ENCODE results near the gene ZNF215. TPM values are rescaled to one million over a fixed set of nuclear protein-coding genes. Genes with fewer than 3 reads are reported as not detected.

ZNF215 gene
- total RNA-seq, 1 donor from 2014 or later = 2.0 TPM

- H3K9me3 ChIP-seq = no peaks in the 10 kb centered on the region
- H3K27me3 ChIP-seq = no peaks in the 10 kb centered on the region
- peaks cover 11% of the 10 kb centered on the region for H3K4me1 ChIP-seq
- H3K4me3 ChIP-seq = peak overlapping the region; percentile 47 to 49
- TF ChIP-seq CTCF (IDR thresholded peaks at IDR 0.05) (no peak), POLR2A (IDR thresholded peaks at IDR 0.05) (no peak), POLR2AphosphoS5 (IDR thresholded peaks at IDR 0.05; ENCODE audit: insufficient read depth in 1 of 2, low read depth in 1 of 2) (no peak)
- intact Hi-C loops (cut with DNase I) = no loop called here
- H3K27ac ChIP-seq = peak overlapping the region; percentile 45
- no peak for DNase-seq (ENCODE audit: extremely low spot score in 2 of 2)
- no peaks in the 10 kb centered on the region for H3K36me3 ChIP-seq
Observed at GRCh38 chr11:6925636-6926207, 504 bp upstream of the ZNF215 start.

- Histone ChIP-seq H3K9me3 (no peaks in the 10 kb centered on the region), H3K27ac (peak overlapping the region; percentile 45), H3K4me3 (peak overlapping the region; percentile 47 to 49), H3K27me3 (no peaks in the 10 kb centered on the region), H3K4me1 (peaks cover 11% of the 10 kb centered on the region), H3K36me3 (no peaks in the 10 kb centered on the region)
- no peak for DNase-seq (ENCODE audit: extremely low spot score in 2 of 2)
- no peak for TF ChIP-seq POLR2AphosphoS5 (IDR thresholded peaks at IDR 0.05; ENCODE audit: insufficient read depth in 1 of 2, low read depth in 1 of 2)
- no peak for TF ChIP-seq CTCF (IDR thresholded peaks at IDR 0.05)
- TF ChIP-seq POLR2A (IDR thresholded peaks at IDR 0.05) = no peak
- intact Hi-C loops (cut with DNase I) = no loop called here
Observed at GRCh38 chr11:6927030-6927617, 898 bp downstream of the ZNF215 start.

GRCh38 chr11:6928916-6929315 lies 2.7 kb downstream of the ZNF215 start:
- Histone ChIP-seq H3K27me3 (no peaks in the 10 kb centered on the region), H3K36me3 (no peaks in the 10 kb centered on the region), H3K27ac (no peak overlapping the region), H3K4me3 (no peak overlapping the region), H3K4me1 (peaks cover 11% of the 10 kb centered on the region), H3K9me3 (no peaks in the 10 kb centered on the region)
- DNase-seq (ENCODE audit: extremely low spot score in 2 of 2) = no peak
- intact Hi-C loops (cut with DNase I) = no loop called here
- TF ChIP-seq POLR2AphosphoS5 (IDR thresholded peaks at IDR 0.05; ENCODE audit: insufficient read depth in 1 of 2, low read depth in 1 of 2) (no peak), CTCF (IDR thresholded peaks at IDR 0.05) (no peak), POLR2A (IDR thresholded peaks at IDR 0.05) (no peak)

- Histone ChIP-seq H3K4me1 (peaks cover 11% of the 10 kb centered on the region), H3K9me3 (no peaks in the 10 kb centered on the region), H3K27me3 (no peaks in the 10 kb centered on the region), H3K27ac (no peak overlapping the region), H3K36me3 (no peaks in the 10 kb centered on the region), H3K4me3 (no peak overlapping the region)
- intact Hi-C loops (cut with DNase I) = no loop called here
- DNase-seq (ENCODE audit: extremely low spot score in 2 of 2) = no peak
- TF ChIP-seq POLR2AphosphoS5 (IDR thresholded peaks at IDR 0.05; ENCODE audit: insufficient read depth in 1 of 2, low read depth in 1 of 2) = no peak
- TF ChIP-seq CTCF (IDR thresholded peaks at IDR 0.05) = no peak
- TF ChIP-seq POLR2A (IDR thresholded peaks at IDR 0.05) = no peak
Observed at GRCh38 chr11:6931146-6931713, 5.0 kb downstream of the ZNF215 start.

- intact Hi-C loops (cut with DNase I) = no loop called here
- Histone ChIP-seq H3K27me3 (no peaks in the 10 kb centered on the region), H3K4me3 (no peak overlapping the region), H3K9me3 (no peaks in the 10 kb centered on the region), H3K27ac (no peak overlapping the region), H3K36me3 (no peaks in the 10 kb centered on the region), H3K4me1 (peaks cover 7% of the 10 kb centered on the region)
- TF ChIP-seq CTCF (IDR thresholded peaks at IDR 0.05) (no peak), POLR2AphosphoS5 (IDR thresholded peaks at IDR 0.05; ENCODE audit: insufficient read depth in 1 of 2, low read depth in 1 of 2) (no peak), POLR2A (IDR thresholded peaks at IDR 0.05) (no peak)
- DNase-seq (ENCODE audit: extremely low spot score in 2 of 2) = no peak
Observed at GRCh38 chr11:6932145-6932544, 5.9 kb downstream of the ZNF215 start.

All from vagina (tissue), 2 donors.